ENCODE results near the gene IFT88.
"Not testable (repeated sequence)": the region's sequence is repeated elsewhere in the genome, so short reads cannot be mapped to it uniquely, and the experiment has no call there.

- not testable (repeated sequence) for TF ChIP-seq CTCF, POLR2A, EP300 (IDR thresholded peaks at IDR 0.05)
Measured at GRCh38 chr13:20678606-20679005, 111.6 kb downstream of the IFT88 start.
